Measurements from ENCODE around the gene INO80E.

INO80E gene

DNA sequence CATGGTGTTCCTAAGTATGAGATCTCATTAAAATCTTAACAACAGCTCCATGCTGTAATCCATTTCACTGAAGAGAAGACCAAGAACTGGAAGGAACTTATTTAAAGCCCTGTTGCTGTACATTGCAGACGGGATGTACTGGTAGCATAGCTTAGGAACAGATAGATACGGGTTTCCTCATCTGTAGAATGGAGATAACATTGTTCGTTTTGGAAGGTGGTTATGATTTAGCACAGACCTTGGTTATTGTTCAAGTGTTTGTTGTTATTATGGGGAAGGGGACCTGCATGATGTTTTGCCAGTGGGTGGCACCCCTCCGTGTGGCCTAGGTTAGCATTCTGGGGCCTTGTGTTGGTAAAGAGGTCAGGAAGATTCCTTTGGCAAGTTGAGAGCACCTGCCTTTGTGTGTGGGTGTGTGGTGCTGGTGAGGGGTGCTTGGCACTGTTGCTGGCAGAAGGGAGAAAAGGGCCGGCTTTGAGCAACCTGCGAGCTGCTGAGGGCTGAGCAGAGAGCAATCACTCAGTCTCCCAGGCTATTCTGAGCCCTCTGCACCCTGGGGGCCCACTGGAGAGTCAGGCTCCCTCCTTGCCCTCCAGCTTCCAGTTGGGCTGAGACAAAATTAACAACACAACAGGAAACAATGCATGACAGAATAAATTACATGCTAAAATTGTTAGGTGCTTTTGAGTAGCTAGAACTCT is 20.1 kb upstream of the INO80E start:
- no peak for DNase-seq

DNA sequence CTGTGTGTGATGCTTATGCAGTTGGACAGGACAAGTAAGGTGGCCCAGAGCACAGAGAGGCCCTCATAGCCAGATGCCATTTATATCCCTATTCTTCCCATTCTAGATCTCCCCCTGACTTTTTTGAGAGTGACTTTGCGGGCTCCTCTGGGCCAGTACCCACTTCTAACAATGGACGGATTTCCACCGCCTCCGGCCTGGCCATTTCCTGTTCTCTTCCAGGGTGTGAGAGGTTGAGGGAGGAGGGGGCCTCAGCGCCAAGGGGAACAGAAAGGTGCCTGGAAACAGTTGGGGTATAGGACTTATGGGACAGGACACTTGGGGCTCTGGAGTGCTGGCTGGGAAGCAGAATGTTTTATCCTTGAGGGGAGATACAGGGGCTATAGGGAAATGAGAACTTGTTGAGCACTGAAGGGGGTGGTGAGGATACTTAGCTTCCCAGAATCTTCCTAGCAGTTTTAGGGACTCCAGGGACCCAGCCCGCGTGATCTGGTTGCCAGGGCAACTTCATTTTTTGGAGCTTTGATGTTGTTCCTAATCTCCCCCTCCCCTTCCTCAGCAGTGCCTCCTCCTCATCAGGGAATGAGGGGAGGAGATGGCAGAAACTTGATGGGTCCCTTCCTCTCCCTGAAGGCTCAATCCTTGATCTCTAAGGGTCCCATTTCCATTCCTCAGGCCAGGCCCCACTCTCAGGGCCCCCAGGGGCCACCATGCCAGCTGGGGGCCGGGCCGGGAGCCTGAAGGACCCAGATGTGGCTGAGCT is 18.8 kb upstream of the INO80E start:
- DNase-seq = no peak

GRCh38 chr16:29978081-29978480 is 18.0 kb upstream of the INO80E start:
- DNase-seq = no peak

- DNase-seq = no peak
These were observed 17.3 kb upstream of the INO80E start for GRCh38 chr16:29978564-29979270.

- DNase-seq = no peak
These were observed 13.3 kb upstream of the INO80E start for GRCh38 chr16:29982560-29983419.

- no peak for DNase-seq
These were observed 12.5 kb upstream of the INO80E start for GRCh38 chr16:29983420-29984136.

DNA sequence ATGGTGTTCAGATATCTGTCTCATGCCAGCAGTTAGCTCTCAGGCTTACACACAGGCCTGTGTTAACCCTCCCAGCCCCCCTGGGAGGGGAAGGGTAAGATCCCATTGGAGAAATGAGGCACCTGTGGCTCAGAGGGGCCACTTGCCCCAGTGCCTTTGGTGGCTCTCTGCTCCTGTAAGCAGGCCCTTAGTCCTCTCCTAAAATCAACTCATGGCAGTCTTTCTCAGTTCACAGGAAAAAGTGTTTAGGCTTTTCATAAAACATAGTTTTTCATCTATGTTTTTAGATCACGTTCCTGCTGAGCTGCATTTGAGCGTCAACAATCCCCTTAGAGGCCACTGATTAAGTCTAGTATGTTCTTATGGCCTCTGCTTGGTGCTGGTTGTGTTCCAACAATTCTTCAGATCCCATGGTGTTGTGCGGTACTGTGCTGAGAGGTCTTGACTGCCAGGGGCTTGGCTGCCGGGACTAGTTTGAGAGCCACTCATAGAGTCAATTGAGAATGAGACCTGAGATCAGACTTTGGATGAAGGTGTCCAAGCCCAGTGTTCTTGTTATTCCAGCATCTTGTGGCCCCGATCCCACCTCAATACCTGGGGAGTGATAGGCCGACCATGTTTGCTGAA is 11.8 kb upstream of the INO80E start:
- DNase-seq = no peak

DNA sequence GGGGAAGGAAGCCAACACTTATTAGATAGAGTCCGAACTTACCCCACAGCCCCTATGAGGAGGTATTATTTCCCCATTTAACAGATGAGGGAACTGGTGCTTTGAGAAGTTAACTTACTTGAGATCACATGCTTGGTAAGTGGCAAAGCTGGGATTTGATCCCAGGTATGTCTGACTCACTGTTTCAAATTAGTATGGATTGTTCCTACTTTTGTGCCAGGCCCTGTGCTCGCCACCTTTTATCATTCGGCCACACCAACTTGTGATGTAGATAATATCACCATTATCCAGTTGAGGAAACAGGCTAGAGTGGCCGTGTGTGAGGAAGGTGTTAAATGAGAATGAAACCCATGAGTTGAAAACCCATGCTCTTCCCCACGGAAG is 11.3 kb upstream of the INO80E start:
- DNase-seq = no peak

GRCh38 chr16:29985271-29985811 is 10.7 kb upstream of the INO80E start:
- DNase-seq = no peak

GRCh38 chr16:29986231-29986630 is 9.8 kb upstream of the INO80E start:
- no peak for DNase-seq

- DNase-seq = no peak
These were observed 9.1 kb upstream of the INO80E start for GRCh38 chr16:29986931-29987330.

DNA sequence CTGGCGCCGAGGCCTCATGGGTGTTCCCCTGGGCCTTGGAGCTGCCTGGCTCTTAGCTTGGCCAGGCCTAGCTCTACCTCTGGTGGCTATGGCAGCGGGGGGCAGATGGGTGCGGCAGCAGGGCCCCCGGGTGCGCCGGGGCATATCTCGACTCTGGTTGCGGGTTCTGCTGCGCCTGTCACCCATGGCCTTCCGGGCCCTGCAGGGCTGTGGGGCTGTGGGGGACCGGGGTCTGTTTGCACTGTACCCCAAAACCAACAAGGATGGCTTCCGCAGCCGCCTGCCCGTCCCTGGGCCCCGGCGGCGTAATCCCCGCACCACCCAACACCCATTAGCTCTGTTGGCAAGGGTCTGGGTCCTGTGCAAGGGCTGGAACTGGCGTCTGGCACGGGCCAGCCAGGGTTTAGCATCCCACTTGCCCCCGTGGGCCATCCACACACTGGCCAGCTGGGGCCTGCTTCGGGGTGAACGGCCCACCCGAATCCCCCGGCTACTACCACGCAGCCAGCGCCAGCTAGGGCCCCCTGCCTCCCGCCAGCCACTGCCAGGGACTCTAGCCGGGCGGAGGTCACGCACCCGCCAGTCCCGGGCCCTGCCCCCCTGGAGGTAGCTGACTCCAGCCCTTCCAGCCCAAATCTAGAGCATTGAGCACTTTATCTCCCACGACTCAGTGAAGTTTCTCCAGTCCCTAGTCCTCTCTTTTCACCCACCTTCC is 8.5 kb upstream of the INO80E start:
- no peak for DNase-seq

GRCh38 chr16:29988346-29989075 is 7.5 kb upstream of the INO80E start:
- no peak for DNase-seq

DNA sequence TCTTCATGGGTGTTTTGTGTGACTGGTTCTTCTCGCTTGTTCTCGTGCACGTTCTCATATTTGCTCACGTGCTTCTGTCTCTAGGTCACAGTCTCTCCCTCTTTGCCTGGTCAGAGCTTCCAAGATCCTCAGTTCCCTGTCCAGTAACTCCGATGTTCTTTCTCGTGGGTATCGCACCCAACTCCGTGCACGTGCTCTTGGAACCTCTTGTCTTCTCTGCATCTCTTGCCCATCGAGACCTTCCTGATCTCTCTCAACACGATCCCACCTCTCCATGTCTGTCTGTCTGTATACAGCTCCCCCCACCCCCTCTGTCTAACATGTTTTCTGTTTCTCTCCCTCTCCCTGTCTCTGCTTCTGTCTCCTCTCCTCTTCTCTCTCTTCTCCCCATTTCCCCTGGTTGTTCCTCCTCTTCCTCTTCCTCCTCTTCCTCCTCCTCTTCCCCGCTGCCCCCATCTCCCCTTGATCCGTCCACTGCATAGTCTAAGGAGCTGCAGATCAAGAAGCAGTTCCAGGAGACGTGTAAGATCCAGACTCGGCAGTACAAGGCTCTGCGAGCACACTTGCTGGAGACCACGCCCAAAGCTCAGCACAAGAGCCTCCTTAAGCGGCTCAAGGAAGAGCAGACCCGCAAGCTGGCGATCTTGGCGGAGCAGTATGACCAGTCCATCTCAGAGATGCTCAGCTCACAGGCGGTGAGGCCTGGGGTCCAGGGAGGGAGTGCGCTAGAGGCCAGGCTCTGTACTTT is 6.8 kb upstream of the INO80E start:
- DNase-seq = no peak

GRCh38 chr16:29990034-29990433 is 6.0 kb upstream of the INO80E start:
- DNase-seq = no peak

DNA sequence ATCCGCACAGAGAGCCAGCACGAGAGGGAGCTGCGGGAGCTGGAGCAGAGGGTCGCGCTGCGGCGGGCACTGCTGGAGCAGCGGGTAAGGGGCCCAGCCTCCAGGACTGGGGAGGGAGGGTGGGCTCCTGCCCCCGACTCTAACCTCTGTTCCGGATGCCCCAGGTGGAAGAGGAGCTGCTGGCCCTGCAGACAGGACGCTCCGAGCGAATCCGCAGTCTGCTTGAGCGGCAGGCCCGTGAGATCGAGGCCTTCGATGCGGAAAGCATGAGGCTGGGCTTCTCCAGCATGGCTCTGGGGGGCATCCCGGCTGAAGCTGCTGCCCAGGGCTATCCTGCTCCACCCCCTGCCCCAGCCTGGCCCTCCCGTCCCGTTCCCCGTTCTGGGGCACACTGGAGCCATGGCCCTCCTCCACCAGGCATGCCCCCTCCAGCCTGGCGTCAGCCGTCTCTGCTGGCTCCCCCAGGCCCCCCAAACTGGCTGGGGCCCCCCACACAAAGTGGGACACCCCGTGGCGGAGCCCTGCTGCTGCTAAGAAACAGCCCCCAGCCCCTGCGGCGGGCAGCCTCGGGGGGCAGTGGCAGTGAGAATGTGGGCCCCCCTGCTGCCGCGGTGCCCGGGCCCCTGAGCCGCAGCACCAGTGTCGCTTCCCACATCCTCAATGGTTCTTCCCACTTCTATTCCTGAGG is 5.0 kb upstream of the INO80E start:
- no peak for DNase-seq

GRCh38 chr16:29991571-29991904 is 4.5 kb upstream of the INO80E start:
- DNase-seq = no peak

DNA sequence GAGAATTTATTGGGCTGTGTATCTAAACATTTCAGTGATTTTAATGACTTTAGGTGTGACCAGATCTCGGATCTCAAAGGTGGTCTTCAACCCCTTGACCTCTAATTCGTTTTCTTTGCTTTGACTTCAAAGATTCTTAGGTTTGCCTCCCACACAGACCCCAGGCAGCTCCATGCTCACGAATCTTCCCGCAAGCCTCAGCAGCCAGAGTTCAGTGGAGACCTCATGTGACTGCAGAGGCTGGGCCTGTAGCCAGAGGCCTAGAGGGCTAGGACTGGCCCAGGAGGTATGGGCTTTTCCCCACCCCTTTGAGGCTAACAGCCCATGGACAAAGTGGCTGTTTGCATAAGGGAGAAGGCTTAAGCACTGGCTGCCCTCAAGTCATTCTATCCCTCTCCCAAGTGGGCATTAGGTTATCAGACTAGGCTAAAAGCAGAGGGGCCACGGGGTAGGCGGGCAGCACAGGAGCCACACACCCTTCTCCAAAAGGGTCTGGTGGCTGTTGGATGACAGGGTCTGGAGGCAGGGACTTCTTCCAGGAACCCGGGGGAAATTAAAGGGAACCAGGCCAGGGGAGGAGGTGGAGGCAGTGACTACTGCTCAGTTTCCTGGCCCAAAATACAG is 3.6 kb upstream of the INO80E start:
- no peak for DNase-seq
